GM18909 (cell line): Measurements from ENCODE around the gene ZNF185.

Experiments used
- ATAC-seq: cut with Tn5 transposase; IDR thresholded peaks from one replicate; pipeline ENCODE4 v1.9.1; 2021; ENCODE audit warnings: mild to moderate bottlenecking; ENCODE audit not compliant: unreplicated experiment, poor library complexity

The ZNF185 gene

GRCh38 chrX:152945021-152945979, 47.4 kb downstream of the ZNF185 start:
- ATAC-seq = no peak

- ATAC-seq = no peak
Observed at GRCh38 chrX:152946681-152947080, 48.8 kb downstream of the ZNF185 start.
